Fibroblast of lung (primary cell): Measurements from ENCODE around the gene CD1C.

ENCODE experiments used
- EZH2 ChIP-seq: IDR thresholded peaks from 2 replicates; pipeline ENCODE4 v1.5.1; 2012; ENCODE audit warnings: low read length, control low read depth, mild to moderate bottlenecking; ENCODE audit errors: missing control alignments
- TF ChIP-seq, protein P1 (sequence below), 2 donors: IDR thresholded peaks in 1 of 2; conservative IDR thresholded peaks in 1 of 2; 1 replicate in 1 of 2; 2 replicates in 1 of 2; pipeline ENCODE4 v1.5.1; 2011 to 2012; ENCODE audit warnings: low read length in 2 of 2, control low read depth in 1 of 2, inconsistent platforms in 1 of 2, low read depth in 1 of 2, mild to moderate bottlenecking in 1 of 2

DNA sequence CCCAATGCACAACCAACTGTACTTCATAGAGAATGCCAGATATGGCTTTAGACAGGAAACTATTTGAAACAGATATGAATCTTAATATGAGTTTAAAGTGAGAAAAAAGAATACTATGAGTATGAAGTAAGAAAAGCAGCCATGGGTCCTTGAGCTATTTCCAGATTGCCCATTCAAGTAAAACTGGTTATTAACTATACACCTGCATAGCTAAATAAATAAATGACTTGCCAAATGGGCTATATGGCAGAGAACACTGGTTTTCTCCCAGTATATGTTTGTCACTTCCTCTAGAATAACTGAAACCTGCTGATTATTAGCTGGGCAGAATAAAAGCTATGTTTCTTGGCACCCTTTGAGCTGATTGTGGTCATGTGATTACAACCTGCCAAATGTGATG, 17.0 kb upstream of the CD1C start:
- TF ChIP-seq, protein P1, sequence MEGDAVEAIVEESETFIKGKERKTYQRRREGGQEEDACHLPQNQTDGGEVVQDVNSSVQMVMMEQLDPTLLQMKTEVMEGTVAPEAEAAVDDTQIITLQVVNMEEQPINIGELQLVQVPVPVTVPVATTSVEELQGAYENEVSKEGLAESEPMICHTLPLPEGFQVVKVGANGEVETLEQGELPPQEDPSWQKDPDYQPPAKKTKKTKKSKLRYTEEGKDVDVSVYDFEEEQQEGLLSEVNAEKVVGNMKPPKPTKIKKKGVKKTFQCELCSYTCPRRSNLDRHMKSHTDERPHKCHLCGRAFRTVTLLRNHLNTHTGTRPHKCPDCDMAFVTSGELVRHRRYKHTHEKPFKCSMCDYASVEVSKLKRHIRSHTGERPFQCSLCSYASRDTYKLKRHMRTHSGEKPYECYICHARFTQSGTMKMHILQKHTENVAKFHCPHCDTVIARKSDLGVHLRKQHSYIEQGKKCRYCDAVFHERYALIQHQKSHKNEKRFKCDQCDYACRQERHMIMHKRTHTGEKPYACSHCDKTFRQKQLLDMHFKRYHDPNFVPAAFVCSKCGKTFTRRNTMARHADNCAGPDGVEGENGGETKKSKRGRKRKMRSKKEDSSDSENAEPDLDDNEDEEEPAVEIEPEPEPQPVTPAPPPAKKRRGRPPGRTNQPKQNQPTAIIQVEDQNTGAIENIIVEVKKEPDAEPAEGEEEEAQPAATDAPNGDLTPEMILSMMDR (conservative IDR thresholded peaks at IDR 0.05 in 1 of 2, IDR thresholded peaks at IDR 0.05 in 1 of 2; ENCODE audit: low read depth in 1 of 2, low read length in 2 of 2), result no peak
- TF ChIP-seq EZH2, result no peak
